ENCODE measurements around the gene ATCAY. TPM values are rescaled to one million over a fixed set of nuclear protein-coding genes. Genes with fewer than 3 reads are reported as not detected.
A peak's percentile ranks its signal among the peaks of the same experiment; 100 is the strongest.
"Not testable (repeated sequence)": the region's sequence is repeated elsewhere in the genome, so short reads cannot be mapped to it uniquely, and the experiment has no call there.

The ATCAY gene
- total RNA-seq, 2 donors from 2014 or later: 0.06 to 0.28 TPM

GRCh38 chr19:3936506-3937442 lies 56.3 kb downstream of the ATCAY start:
- no peak for ATAC-seq
- no peak for DNase-seq
- intact Hi-C loops (cut with DNase I, micrococcal nuclease): no loop called here

GRCh38 chr19:3938300-3938950 lies 57.9 kb downstream of the ATCAY start:
- ATAC-seq; DNase-seq; intact Hi-C loops (cut with DNase I, micrococcal nuclease): not testable (repeated sequence)

GRCh38 chr19:3942790-3943409 lies 62.4 kb downstream of the ATCAY start:
- intact Hi-C loops (cut with DNase I, micrococcal nuclease): no loop called here
- no peak for DNase-seq
- no peak for ATAC-seq

- intact Hi-C loops (cut with DNase I, micrococcal nuclease): no loop called here
- ATAC-seq: no peak
- no peak for DNase-seq
Observed at GRCh38 chr19:3944018-3944721, 63.7 kb downstream of the ATCAY start.

GRCh38 chr19:3945838-3946237 lies 65.4 kb downstream of the ATCAY start:
- DNase-seq (no peak), ATAC-seq (no peak)
- intact Hi-C loops (cut with DNase I, micrococcal nuclease): no loop called here

- intact Hi-C loops (cut with DNase I, micrococcal nuclease); ATAC-seq; DNase-seq: not testable (repeated sequence)
Observed at GRCh38 chr19:3947316-3947933, 66.9 kb downstream of the ATCAY start.

GRCh38 chr19:3949294-3949693 lies 68.8 kb downstream of the ATCAY start:
- ATAC-seq: no peak
- intact Hi-C loops (cut with DNase I, micrococcal nuclease): no loop called here
- no peak for DNase-seq

GRCh38 chr19:3949997-3950859 lies 69.7 kb downstream of the ATCAY start:
- DNase-seq (no peak), ATAC-seq (no peak)
- intact Hi-C loops (cut with DNase I, micrococcal nuclease): no loop called here

- intact Hi-C loops (cut with DNase I, micrococcal nuclease): no loop called here
- ATAC-seq: peak; percentile 36
- DNase-seq: peak in 1 of 2 donors; percentile 53
Observed at GRCh38 chr19:3950871-3951861, 70.7 kb downstream of the ATCAY start.

- DNase-seq; ATAC-seq; intact Hi-C loops (cut with DNase I, micrococcal nuclease): not testable (repeated sequence)
Observed at GRCh38 chr19:3952755-3953276, 72.3 kb downstream of the ATCAY start.

GRCh38 chr19:3954107-3954506 lies 73.6 kb downstream of the ATCAY start:
- intact Hi-C loops (cut with DNase I, micrococcal nuclease): no loop called here
- no peak for DNase-seq
- peak; percentile 9 for ATAC-seq

- ATAC-seq; DNase-seq; intact Hi-C loops (cut with DNase I, micrococcal nuclease): not testable (repeated sequence)
Observed at GRCh38 chr19:3955276-3955675, 74.8 kb downstream of the ATCAY start.

GRCh38 chr19:3955688-3956087 lies 75.2 kb downstream of the ATCAY start:
- DNase-seq (no peak), ATAC-seq (no peak)
- intact Hi-C loops (cut with DNase I, micrococcal nuclease): no loop called here

GRCh38 chr19:3958836-3959765 lies 78.6 kb downstream of the ATCAY start:
- peak; percentile 13 for ATAC-seq
- DNase-seq: no peak
- intact Hi-C loops (cut with DNase I, micrococcal nuclease): no loop called here

- intact Hi-C loops (cut with DNase I, micrococcal nuclease): no loop called here
- ATAC-seq: no peak
- no peak for DNase-seq
Observed at GRCh38 chr19:3959766-3960131, 79.3 kb downstream of the ATCAY start.
